Posterior cingulate gyrus (tissue), 11 donors: ENCODE measurements around the gene DPP3.
"Not testable (repeated sequence)": the region's sequence is repeated elsewhere in the genome, so short reads cannot be mapped to it uniquely, and the experiment has no call there.

Source experiments
- DNase-seq, 10 donors: peaks; one replicate each; pipeline versions ENCODE4 v3.0.0 to v3.0.0-alpha.2; 2020 to 2021; ENCODE audit warnings: mixed read lengths in 3 of 10
- intact Hi-C: fragments of 100-400 bp; cut with DNase I; formaldehyde crosslinking; loops from one replicate; pipeline ENCODE4 v1.15.1; 2023

The DPP3 gene

DNA sequence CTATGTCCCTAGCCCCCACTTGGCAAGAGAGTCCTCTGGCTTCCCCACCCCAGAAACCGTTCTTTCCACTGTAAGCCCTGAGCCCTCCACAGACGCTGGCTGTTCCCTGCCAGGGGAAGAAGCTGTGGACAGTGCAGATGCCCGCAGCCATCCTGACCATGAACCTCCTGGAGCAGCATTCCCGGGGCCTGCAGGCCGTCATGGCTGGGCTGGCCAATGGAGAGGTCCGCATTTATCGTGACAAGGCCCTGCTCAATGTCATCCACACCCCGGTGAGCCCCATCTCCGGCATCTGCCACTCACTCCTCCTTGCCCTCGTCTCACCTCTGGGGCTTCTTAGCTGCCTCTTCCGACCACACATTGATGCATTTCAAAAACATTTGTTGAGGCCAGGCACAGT lies 43.4 kb downstream of the DPP3 start:
- DNase-seq = peak in 2 of 10 donors; percentile 39 to 68
- intact Hi-C loops = no loop called here

GRCh38 chr11:66524304-66525040 lies 44.2 kb downstream of the DPP3 start:
- peak in 2 of 10 donors; percentile 2 to 45 for DNase-seq
- intact Hi-C loops = no loop called here

DNA sequence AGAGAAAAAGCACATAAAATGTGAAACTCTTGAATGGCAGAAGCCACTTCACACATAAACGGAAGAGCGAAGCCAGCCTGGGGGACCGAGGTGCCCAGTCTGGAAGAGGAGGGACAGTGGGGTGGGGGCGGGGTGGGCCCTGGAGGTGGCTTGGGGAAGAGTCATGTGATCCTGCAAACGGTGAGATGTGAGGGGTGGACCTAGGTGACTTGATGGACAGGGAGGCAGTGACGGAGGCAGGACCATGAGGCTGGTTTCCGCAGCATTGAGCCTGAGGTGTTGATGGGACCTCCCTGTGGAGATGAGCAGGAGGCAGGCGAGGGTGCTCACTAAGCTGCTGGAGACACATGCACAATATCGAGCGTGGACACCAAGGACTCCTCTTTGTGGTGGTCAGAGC lies 48.8 kb downstream of the DPP3 start:
- intact Hi-C loops = no loop called here
- DNase-seq = peak in 2 of 10 donors; percentile 15 to 28

DNA sequence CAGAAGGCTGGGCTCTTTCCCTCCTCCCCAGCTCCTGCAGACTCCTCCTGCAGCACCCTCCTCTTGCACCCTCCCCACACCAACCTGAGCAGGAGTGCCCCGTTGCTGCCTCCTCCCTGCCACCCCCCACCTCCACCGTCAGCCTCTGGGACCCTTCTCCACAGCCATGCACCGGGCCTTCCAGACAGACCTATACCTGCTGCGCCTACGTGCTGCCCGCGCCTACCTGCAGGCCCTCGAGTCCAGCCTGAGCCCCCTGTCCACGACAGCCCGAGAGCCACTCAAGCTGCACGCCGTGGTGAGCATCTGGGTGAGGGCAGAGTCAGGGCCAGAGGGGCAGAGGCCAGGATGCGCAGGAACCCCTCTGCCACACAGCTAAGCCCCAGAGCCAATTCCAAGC lies 49.4 kb downstream of the DPP3 start:
- intact Hi-C loops = no loop called here
- peak in 2 of 10 donors; percentile 43 to 63 for DNase-seq

- intact Hi-C loops = no loop called here
- DNase-seq = peak in 2 of 10 donors; percentile 27 to 50
These were observed 50.9 kb downstream of the DPP3 start for GRCh38 chr11:66530927-66531709.

DNA sequence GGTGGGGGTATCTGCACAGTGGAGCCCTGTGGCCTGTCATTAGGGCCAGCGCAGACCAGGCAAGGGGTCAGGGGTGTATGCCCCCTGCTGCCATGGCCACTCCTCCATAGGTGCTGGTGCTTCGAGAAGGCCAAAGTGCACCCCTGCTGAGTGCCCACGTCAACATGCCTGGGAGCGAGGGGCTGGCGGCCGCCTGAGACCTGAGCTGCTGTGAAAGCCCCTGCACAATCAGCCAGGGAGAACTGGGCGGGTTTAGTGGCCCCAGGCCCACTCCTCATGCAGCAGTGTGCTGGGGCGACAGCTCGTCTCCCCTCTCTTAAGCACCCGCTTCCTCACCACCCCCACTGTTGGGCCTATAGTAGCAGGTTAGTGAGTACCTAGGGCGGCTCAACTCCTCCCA lies 51.6 kb downstream of the DPP3 start:
- peak in 2 of 10 donors; percentile 31 to 76 for DNase-seq
- intact Hi-C loops = no loop called here

- DNase-seq = peak in 2 of 10 donors; percentile 28 to 39
- intact Hi-C loops = no loop called here
These were observed 52.5 kb downstream of the DPP3 start for GRCh38 chr11:66532784-66533183.

- DNase-seq = no peak
- intact Hi-C loops = no loop called here
These were observed 59.1 kb downstream of the DPP3 start for GRCh38 chr11:66539170-66539869.

- intact Hi-C loops = no loop called here
These were observed 59.6 kb downstream of the DPP3 start for GRCh38 chr11:66539870-66540213.

DNA sequence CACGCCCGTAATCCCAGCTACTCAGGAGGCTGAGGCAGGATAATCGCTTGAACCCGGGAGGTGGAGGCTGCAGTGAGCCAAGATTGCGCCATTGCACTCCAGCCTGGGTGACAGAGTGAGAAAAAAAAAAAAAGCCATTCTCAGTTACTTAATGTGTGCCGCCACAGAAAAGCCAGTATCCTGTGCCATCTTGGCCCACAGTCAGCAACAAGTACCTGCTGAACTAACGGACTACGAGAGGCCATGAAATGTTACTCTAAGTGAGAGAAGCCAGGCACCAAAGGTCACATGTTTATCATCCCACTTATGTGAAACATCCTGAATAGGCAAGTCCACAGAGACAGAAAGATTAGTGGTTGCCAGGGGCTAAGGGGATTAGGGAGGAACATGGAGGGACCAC lies 60.4 kb downstream of the DPP3 start:
- DNase-seq, intact Hi-C loops: not testable (repeated sequence)

More at GRCh38 chr11:66539870-66540213, 59.6 kb downstream of the DPP3 start:
- DNase-seq = no peak

DNA sequence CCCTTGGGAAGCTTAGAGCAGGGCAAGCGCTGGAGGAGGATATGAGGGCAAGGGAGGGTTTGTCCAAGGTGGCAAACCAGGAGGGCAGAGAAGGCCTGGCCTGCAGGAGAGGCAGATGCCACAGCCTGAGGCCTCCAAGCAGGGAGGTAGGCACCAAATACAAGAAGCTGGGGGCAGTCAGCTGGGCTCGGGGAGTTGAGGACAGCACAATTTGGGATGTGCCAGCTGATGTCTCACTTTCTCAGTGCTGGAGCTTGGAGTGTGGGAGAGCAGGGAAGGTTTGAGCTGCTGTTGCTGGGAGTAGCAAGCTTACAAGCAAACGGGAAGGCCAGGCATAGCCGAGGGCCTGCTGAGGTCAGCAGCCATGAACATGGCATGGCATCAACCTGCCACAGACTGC lies 61.7 kb downstream of the DPP3 start:
- intact Hi-C loops = no loop called here
- peak in 6 of 10 donors; percentile 32 to 91 (median 60) for DNase-seq

DNA sequence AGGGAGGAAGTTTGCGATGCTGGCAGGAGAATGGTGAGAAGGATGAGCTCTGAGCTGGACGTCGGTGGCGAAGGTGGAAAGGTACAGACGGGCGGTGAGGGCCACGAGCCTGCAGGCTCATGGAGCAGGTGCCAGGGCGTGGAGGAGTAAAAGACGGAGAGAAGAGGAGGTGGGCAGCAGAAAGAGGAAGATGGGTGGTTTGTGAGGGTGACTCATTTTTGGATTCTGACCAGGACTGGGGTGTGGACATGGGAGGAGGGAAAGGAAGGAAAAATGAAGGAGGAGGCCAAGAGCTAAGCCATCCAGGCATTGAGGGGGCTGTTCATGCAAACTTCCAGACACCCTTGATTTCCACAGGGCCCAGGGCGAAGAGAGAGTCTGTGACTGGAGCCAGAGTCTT lies 62.1 kb downstream of the DPP3 start:
- intact Hi-C loops = no loop called here
- DNase-seq = peak in 1 of 10 donors; percentile 40

GRCh38 chr11:66543263-66544107 lies 63.3 kb downstream of the DPP3 start:
- DNase-seq = peak in 8 of 10 donors; percentile 36 to 92 (median 65)
- intact Hi-C loops = no loop called here

DNA sequence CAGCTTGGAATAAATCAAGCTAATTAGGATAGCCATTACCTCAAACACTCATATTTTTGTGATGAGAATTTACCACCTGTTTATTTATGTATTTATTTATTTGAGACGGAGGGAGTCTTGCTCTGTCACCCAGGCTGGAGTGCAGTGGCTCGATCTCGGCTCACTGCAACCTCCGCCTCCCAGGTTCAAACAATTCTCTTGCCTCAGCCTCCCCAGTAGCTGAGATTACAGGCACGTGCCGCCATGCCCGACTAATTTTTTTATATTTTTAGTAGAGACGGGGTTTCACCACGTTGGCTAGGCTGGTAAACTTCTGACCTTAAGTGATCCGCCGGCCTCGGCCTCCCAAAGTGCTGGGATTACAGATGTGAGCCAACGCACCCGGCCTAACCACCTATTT lies 64.7 kb downstream of the DPP3 start:
- DNase-seq, intact Hi-C loops: not testable (repeated sequence)

DNA sequence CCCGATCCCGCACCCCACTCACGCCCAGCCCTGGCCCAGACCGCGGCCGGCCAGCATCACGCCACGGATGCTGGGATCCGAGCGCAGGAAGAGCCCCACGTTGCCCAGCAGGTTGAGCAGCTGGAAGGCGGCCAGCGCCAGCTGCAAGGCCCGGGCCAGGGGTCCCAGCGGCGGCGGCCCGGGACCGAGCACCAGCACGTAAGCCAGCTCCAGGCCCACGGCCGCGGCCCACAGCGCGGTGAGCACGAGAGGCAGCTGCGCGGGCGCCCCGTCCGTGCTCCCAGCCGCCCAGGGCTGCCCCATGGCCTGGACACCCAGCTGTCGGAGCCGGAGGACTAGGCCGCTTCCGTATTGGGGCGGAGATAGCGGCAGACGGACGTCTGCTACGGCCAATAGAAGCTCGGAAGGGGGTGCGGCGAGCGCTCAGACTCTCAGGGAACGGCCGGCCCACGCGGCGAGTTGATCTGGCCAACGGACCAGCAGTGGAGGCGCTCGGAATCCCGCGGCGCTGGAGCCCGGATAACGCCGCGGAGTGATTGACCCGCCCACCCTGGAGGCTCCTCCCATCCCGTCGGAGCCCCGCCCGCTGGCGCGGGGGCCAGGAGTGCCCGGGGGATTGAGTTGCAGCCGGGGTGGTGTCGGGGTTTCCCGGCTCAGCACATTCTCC lies 65.6 kb downstream of the DPP3 start, which contains the start of gene ZDHHC24:
Gene ZDHHC24 (minus strand): TSS at position 348 of the 667 bp plus-strand sequence. CDS start 45 bp downstream, at position 303.
- intact Hi-C loops = no loop called here
- peak; percentile 92 to 100 (median 98) for DNase-seq

DNA sequence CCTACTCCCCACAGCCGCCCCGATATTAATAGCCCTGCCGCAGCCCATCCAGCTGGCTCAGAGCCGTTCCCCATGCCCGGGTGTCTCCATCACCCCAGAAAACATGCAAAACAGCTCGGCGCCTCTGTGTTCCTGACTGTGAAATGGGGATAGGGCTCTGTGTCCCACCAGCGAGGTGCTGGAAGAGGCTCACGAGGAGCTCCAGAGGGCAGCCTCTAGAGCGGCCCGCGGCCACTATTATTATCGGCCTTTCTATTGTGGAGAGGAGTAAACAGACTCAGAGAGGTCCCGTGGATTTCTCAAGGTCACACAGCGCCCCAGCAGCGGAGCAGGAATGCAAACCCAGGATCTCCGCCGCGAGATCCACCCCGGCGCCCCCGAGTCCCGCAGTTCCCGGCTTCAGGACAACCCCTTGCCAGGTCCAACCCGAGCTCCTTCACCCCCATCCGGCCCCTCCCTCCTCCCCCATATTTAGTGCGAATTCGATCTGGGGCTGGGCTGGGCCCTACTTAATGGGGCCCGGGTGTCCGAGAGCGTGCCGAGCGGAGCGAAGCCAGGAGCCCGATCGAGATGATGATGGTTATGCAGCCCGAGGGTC lies 66.2 kb downstream of the DPP3 start, which contains the start of gene ACTN3:
Gene ACTN3 (plus strand): TSS at position 536 of the 598 bp plus-strand sequence. CDS start 35 bp downstream, at position 571.
- intact Hi-C loops = no loop called here
- no peak for DNase-seq

- no peak for DNase-seq
- intact Hi-C loops = no loop called here
These were observed 66.9 kb downstream of the DPP3 start for GRCh38 chr11:66546966-66547661.

GRCh38 chr11:66547662-66548009 lies 67.4 kb downstream of the DPP3 start:
- intact Hi-C loops = no loop called here
- no peak for DNase-seq
